ENCODE results near the gene PAX4.

The PAX4 gene

GRCh38 chr7:127594490-127594889 lies 23.5 kb downstream of the PAX4 start:
- no peak for TF ChIP-seq CTCF (IDR thresholded peaks at IDR 0.05; ENCODE audit: insufficient read depth, low read length, poor library complexity, severe bottlenecking)
- no peak overlapping the region for H3K4me3 ChIP-seq (replicated peaks; ENCODE audit: low read depth, low read length)
- no peaks in the 10 kb centered on the region for H3K27me3 ChIP-seq (replicated peaks; ENCODE audit: control insufficient read depth, insufficient read depth, low read length)
- peaks cover 6% of the 10 kb centered on the region for H3K36me3 ChIP-seq (ENCODE audit: control insufficient read depth, insufficient read depth, low read length)
- DNase-seq (ENCODE audit: extremely low read depth, insufficient read length) = no peak

GRCh38 chr7:127592550-127592949 lies 25.4 kb downstream of the PAX4 start:
- DNase-seq (ENCODE audit: extremely low read depth, insufficient read length) = no peak
- H3K27me3 ChIP-seq (replicated peaks; ENCODE audit: control insufficient read depth, insufficient read depth, low read length) = no peaks in the 10 kb centered on the region
- no peak overlapping the region for H3K4me3 ChIP-seq (replicated peaks; ENCODE audit: low read depth, low read length)
- no peak for TF ChIP-seq CTCF (IDR thresholded peaks at IDR 0.05; ENCODE audit: insufficient read depth, low read length, poor library complexity, severe bottlenecking)
- peaks cover 6% of the 10 kb centered on the region for H3K36me3 ChIP-seq (ENCODE audit: control insufficient read depth, insufficient read depth, low read length)

GRCh38 chr7:127591591-127591990 lies 26.4 kb downstream of the PAX4 start:
- TF ChIP-seq CTCF (IDR thresholded peaks at IDR 0.05; ENCODE audit: insufficient read depth, low read length, poor library complexity, severe bottlenecking) = no peak
- H3K4me3 ChIP-seq (replicated peaks; ENCODE audit: low read depth, low read length) = no peak overlapping the region
- H3K27me3 ChIP-seq (replicated peaks; ENCODE audit: control insufficient read depth, insufficient read depth, low read length) = no peaks in the 10 kb centered on the region
- H3K36me3 ChIP-seq (ENCODE audit: control insufficient read depth, insufficient read depth, low read length) = peaks cover 6% of the 10 kb centered on the region
- no peak for DNase-seq (ENCODE audit: extremely low read depth, insufficient read length)

GRCh38 chr7:127591189-127591588 lies 26.8 kb downstream of the PAX4 start:
- no peak for TF ChIP-seq CTCF (IDR thresholded peaks at IDR 0.05; ENCODE audit: insufficient read depth, low read length, poor library complexity, severe bottlenecking)
- H3K4me3 ChIP-seq (replicated peaks; ENCODE audit: low read depth, low read length) = no peak overlapping the region
- peaks cover 6% of the 10 kb centered on the region for H3K36me3 ChIP-seq (ENCODE audit: control insufficient read depth, insufficient read depth, low read length)
- no peak for DNase-seq (ENCODE audit: extremely low read depth, insufficient read length)
- no peaks in the 10 kb centered on the region for H3K27me3 ChIP-seq (replicated peaks; ENCODE audit: control insufficient read depth, insufficient read depth, low read length)

- no peak overlapping the region for H3K4me3 ChIP-seq (replicated peaks; ENCODE audit: low read depth, low read length)
- no peaks in the 10 kb centered on the region for H3K27me3 ChIP-seq (replicated peaks; ENCODE audit: control insufficient read depth, insufficient read depth, low read length)
- TF ChIP-seq CTCF (IDR thresholded peaks at IDR 0.05; ENCODE audit: insufficient read depth, low read length, poor library complexity, severe bottlenecking) = no peak
- no peak for DNase-seq (ENCODE audit: extremely low read depth, insufficient read length)
- peaks cover 6% of the 10 kb centered on the region for H3K36me3 ChIP-seq (ENCODE audit: control insufficient read depth, insufficient read depth, low read length)
Observed at GRCh38 chr7:127589896-127590295, 28.0 kb downstream of the PAX4 start.

Measured in GM06990 (cell line).